ENCODE results near the gene ZNF264. TPM values are rescaled to one million over a fixed set of nuclear protein-coding genes. Genes with fewer than 3 reads are reported as not detected.
A peak's percentile ranks its signal among the peaks of the same experiment; 100 is the strongest.
"Not testable (repeated sequence)": the region's sequence is repeated elsewhere in the genome, so short reads cannot be mapped to it uniquely, and the experiment has no call there.

The ZNF264 gene
- total RNA-seq, 2 donors from 2014 or later = 41.1 to 43.8 TPM

DNA sequence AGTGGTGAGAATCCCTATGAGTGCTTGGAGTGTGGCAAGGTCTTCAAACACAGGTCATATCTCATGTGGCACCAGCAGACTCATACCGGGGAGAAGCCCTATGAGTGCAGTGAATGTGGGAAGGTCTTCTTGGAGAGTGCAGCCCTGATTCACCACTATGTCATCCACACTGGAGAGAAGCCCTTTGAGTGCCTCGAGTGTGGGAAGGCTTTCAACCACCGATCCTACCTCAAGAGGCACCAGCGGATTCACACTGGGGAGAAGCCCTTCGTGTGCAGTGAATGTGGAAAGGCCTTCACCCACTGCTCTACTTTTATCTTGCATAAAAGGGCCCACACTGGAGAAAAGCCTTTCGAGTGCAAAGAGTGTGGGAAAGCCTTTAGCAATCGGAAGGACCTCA lies 20.8 kb downstream of the ZNF264 start:
- peaks cover 5% of the 10 kb centered on the region for H3K9me3 ChIP-seq (ENCODE audit: control insufficient read depth, low read length, poor library complexity, severe bottlenecking)
- peaks cover 11% of the 10 kb centered on the region for H3K36me3 Mint-ChIP-seq (ENCODE audit: low read depth)
- no peak overlapping the region for H3K4me3 Mint-ChIP-seq
- no peak overlapping the region for H3K27ac Mint-ChIP-seq
- no peaks in the 10 kb centered on the region for H3K27me3 Mint-ChIP-seq
- ATAC-seq = no peak
- no peaks in the 10 kb centered on the region for H3K4me1 Mint-ChIP-seq
- no peak for DNase-seq

DNA sequence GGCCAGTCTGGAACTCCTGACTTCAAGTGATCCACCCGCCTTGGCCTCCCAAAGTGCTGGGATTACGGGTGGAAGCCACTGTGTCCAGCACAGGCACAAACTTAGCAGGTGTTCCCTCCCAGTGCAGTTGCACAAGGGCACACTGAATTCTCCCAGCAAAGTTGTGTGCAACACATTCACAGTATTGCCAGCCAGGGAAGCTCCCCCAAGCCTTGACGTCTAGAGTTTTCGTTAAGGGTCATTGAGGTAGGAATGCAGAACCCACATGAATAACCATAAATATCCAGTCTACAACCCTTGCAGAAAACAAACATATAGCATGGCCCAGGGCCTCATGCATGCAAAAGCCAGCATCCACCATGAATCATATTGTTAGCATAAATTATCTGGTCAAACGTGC lies 36.2 kb downstream of the ZNF264 start:
- ATAC-seq (no peak), DNase-seq (no peak)
- H3K27me3 Mint-ChIP-seq = no peaks in the 10 kb centered on the region
- no peak overlapping the region for H3K4me3 Mint-ChIP-seq
- H3K4me1 Mint-ChIP-seq = no peaks in the 10 kb centered on the region
- no peaks in the 10 kb centered on the region for H3K36me3 Mint-ChIP-seq (ENCODE audit: low read depth)
- no peaks in the 10 kb centered on the region for H3K9me3 ChIP-seq (ENCODE audit: control insufficient read depth, low read length, poor library complexity, severe bottlenecking)
- no peak overlapping the region for H3K27ac Mint-ChIP-seq

DNA sequence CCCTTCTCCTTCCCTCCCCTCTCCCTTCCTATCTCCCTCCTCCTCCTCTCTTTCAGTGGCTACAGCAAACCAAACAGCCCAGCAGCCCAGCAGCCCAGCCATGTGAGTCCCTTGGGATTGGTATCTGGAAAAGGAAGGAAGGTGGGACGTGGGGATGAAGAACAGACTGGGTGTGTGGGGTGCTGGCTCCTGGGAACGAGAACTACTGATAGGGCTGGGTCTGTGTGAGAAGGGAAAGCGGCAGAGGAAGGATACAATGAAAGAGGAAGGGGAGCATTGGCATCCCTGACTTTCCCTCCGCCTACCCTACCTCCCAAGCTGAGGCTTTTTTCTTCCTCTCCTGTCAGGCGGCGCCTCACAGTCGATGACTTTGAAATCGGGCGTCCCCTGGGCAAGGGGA lies 40.4 kb downstream of the ZNF264 start:
- H3K9me3 ChIP-seq (ENCODE audit: control insufficient read depth, low read length, poor library complexity, severe bottlenecking) = peaks cover 2% of the 10 kb centered on the region
- H3K27ac Mint-ChIP-seq = no peak overlapping the region
- no peaks in the 10 kb centered on the region for H3K36me3 Mint-ChIP-seq (ENCODE audit: low read depth)
- ATAC-seq = no peak
- no peak overlapping the region for H3K4me3 Mint-ChIP-seq
- no peaks in the 10 kb centered on the region for H3K27me3 Mint-ChIP-seq
- DNase-seq = no peak
- no peaks in the 10 kb centered on the region for H3K4me1 Mint-ChIP-seq

DNA sequence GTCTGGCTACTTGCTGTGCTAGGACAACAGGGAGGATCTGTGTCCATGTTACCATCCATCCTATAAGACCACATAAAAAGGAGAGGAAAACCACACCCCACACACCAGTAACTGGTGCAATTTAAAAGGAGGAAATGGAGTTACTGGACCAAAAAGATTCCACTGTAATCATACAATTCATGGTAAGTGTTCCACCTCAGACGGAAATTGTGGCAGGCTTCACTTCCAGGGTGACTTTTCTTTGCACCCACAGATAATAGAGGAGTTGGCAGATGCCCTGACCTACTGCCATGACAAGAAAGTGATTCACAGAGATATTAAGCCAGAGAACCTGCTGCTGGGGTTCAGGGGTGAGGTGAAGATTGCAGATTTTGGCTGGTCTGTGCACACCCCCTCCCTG lies 41.9 kb downstream of the ZNF264 start:
- Mint-ChIP-seq H3K27me3 (no peaks in the 10 kb centered on the region), H3K27ac (no peak overlapping the region), H3K4me1 (no peaks in the 10 kb centered on the region), H3K36me3 (ENCODE audit: low read depth) (no peaks in the 10 kb centered on the region), H3K4me3 (no peak overlapping the region)
- DNase-seq = no peak
- peaks cover 2% of the 10 kb centered on the region for H3K9me3 ChIP-seq (ENCODE audit: control insufficient read depth, low read length, poor library complexity, severe bottlenecking)
- ATAC-seq = no peak

DNA sequence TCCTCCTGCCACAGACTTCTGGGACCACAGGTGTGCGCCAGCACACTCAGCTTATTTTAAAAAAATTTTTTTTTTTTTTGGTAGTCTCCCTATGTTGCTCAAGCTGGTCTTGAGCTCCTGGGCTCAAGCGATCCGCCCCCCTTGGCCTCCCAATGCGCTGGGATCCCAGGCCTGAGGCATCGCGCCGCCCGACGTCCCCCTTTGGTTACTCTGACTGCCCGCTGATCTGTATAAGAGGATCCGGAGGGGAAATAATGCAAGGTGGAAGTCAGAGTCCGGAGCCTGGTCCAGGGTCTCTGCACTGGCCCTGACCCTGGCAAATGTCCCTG lies 48.6 kb downstream of the ZNF264 start:
- no peak for ATAC-seq
- no peak for DNase-seq
- no peaks in the 10 kb centered on the region for H3K27me3 Mint-ChIP-seq
- H3K4me1 Mint-ChIP-seq = peaks cover 17% of the 10 kb centered on the region
- peak overlapping the region; percentile 94 for H3K4me3 Mint-ChIP-seq
- peaks cover 2% of the 10 kb centered on the region for H3K9me3 ChIP-seq (ENCODE audit: control insufficient read depth, low read length, poor library complexity, severe bottlenecking)
- peak overlapping the region; percentile 98 for H3K27ac Mint-ChIP-seq
- H3K36me3 Mint-ChIP-seq (ENCODE audit: low read depth) = peaks cover 9% of the 10 kb centered on the region

DNA sequence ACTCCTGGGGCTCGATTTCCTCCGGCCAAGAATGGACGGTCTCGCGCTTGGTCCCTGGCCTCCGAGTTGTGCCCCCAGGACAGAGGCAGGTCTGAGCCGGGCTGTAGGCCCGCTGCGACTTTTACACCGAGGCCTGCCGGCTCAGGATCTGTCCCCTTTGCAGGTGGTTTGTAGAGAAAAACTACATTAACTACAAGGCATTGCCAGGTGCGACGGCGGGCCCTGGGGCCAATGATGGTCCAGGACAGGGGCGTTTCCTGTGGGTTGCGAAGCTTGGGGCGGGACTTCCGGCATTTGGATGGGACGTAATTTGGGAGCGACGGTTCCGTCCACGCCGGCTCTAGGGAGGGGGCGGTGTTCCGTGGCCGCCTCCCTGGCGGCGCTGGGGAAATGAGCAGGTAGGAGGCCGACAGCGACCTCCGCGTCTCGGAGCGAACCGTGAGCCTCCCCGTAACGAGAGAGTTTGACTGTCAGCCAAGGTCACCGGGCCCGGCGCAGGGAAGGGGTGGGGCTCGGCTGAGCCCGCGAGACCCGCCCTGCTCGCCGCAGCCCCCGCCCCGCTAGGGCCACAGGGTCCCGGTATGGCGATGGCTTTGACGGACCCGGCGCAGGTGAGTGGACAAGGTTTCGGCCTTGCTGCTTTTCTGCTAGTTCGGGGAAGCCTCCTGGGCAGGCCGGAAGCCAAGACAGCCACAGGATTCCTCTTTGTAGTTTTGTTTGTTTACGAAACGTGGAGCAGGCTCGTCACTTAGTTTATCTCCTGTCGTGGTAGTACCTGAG lies 49.2 kb downstream of the ZNF264 start, which contains the start of gene ZNF805:
TSS of gene ZNF805 (plus strand) at position 322 of the 780 bp plus-strand sequence. CDS start at position 582, 260 bp downstream.
- peaks cover 2% of the 10 kb centered on the region for H3K9me3 ChIP-seq (ENCODE audit: control insufficient read depth, low read length, poor library complexity, severe bottlenecking)
- peak within 1 kb of the TSS; percentile 98 for H3K27ac Mint-ChIP-seq
- H3K4me1 Mint-ChIP-seq = peaks cover 17% of the 10 kb centered on the region
- H3K4me3 Mint-ChIP-seq = peak within 1 kb of the TSS; percentile 94
- ATAC-seq (peak; percentile 90), DNase-seq (peak; percentile 88 to 93 (median 92))
- H3K36me3 Mint-ChIP-seq (ENCODE audit: low read depth) = peaks cover 12% of the 10 kb centered on the region
- H3K27me3 Mint-ChIP-seq = no peaks in the 10 kb centered on the region

DNA sequence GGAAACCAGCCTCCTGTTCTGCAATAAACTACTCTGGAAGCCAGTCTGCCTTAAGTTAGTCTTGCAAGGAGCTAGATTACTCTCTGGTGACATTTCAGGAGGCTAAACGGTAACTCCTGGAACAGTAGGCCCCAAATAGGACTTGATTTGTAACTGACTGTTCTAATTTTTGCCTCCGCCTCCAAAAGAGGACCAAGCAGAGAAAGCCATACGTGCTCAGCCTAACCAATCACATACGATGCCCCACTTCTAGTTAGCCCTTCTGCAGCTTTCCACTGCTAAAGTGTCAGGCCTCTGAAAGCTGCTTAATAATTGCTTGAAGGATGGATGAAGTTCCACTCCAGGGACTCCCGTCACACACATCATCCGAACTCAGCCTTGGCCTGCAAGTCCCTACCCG lies 49.9 kb downstream of the ZNF264 start:
- H3K36me3 Mint-ChIP-seq (ENCODE audit: low read depth) = peaks cover 14% of the 10 kb centered on the region
- DNase-seq (no peak), ATAC-seq (no peak)
- peaks cover 19% of the 10 kb centered on the region for H3K4me1 Mint-ChIP-seq
- no peaks in the 10 kb centered on the region for H3K27me3 Mint-ChIP-seq
- peak overlapping the region; percentile 98 for H3K27ac Mint-ChIP-seq
- peak overlapping the region; percentile 94 for H3K4me3 Mint-ChIP-seq
- H3K9me3 ChIP-seq (ENCODE audit: control insufficient read depth, low read length, poor library complexity, severe bottlenecking) = peaks cover 2% of the 10 kb centered on the region

DNA sequence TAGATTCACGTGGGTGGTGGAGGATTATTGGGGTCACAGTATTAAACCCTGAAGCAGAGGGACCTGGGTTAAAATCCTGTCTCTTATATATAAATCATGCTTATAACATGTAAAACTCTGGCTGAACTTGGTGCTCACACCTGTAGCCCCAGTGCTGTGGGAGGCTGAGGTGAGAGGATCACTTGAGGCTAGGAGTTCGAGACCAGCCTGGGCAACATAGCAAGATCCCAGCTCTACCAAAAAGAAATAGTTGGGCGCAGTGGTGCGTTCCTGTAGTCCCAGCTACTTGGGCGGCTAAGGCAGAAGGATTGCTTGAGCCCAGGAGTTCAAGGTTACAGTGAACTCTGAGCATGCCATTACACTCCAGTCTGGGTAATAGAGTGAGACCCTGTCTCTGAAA lies 51.5 kb downstream of the ZNF264 start:
- Mint-ChIP-seq H3K4me3 (no peak overlapping the region), H3K4me1 (peaks cover 19% of the 10 kb centered on the region), H3K36me3 (ENCODE audit: low read depth) (peaks cover 14% of the 10 kb centered on the region), H3K27ac (no peak overlapping the region), H3K27me3 (no peaks in the 10 kb centered on the region)
- DNase-seq (no peak), ATAC-seq (no peak)
- no peaks in the 10 kb centered on the region for H3K9me3 ChIP-seq (ENCODE audit: control insufficient read depth, low read length, poor library complexity, severe bottlenecking)

DNA sequence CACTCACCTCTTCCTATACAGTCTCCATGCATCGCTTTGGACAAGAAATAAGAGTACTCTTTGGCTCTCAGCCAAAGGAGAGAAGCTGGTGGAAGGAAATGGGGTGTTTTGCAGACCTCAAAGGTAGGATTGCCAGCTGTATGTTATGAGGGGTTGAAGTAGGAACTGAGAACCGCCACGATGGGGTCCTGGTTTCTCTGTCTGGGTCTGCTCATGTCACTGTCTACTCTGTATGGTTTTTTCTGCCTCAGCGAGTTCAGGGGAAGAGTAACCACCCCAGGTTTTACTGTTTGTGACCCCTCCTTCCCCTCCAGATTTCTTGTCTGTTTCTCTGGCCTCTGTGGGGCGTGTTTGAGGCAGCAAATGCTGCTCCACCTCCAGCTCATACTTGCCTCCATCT lies 53.2 kb downstream of the ZNF264 start:
- no peaks in the 10 kb centered on the region for H3K9me3 ChIP-seq (ENCODE audit: control insufficient read depth, low read length, poor library complexity, severe bottlenecking)
- Mint-ChIP-seq H3K27me3 (no peaks in the 10 kb centered on the region), H3K36me3 (ENCODE audit: low read depth) (peaks cover 16% of the 10 kb centered on the region), H3K4me1 (peaks cover 19% of the 10 kb centered on the region), H3K27ac (no peak overlapping the region), H3K4me3 (no peak overlapping the region)
- DNase-seq = no peak
- ATAC-seq = no peak

DNA sequence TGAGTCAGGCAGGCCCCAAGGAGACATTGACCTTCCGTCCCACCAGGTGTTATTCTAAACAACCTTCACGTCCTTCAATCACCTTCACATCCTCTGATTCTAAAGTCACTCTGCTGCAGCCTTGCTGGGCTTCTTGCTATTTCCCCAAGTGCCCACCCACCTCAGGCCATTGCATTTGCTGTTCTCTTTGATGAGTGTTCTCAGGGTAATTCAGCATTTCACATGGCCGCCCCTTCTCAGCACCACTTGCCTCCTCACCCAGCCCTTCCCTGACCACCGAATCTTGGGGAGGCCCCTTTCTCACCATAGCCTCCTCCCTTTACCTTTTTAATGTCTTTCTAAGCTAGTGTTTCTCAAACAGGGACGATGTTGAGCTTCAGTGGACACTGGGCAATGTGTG lies 53.8 kb downstream of the ZNF264 start:
- peaks cover 18% of the 10 kb centered on the region for H3K36me3 Mint-ChIP-seq (ENCODE audit: low read depth)
- DNase-seq (no peak), ATAC-seq (no peak)
- no peaks in the 10 kb centered on the region for H3K9me3 ChIP-seq (ENCODE audit: control insufficient read depth, low read length, poor library complexity, severe bottlenecking)
- H3K4me3 Mint-ChIP-seq = no peak overlapping the region
- no peaks in the 10 kb centered on the region for H3K27me3 Mint-ChIP-seq
- peaks cover 17% of the 10 kb centered on the region for H3K4me1 Mint-ChIP-seq
- H3K27ac Mint-ChIP-seq = no peak overlapping the region

DNA sequence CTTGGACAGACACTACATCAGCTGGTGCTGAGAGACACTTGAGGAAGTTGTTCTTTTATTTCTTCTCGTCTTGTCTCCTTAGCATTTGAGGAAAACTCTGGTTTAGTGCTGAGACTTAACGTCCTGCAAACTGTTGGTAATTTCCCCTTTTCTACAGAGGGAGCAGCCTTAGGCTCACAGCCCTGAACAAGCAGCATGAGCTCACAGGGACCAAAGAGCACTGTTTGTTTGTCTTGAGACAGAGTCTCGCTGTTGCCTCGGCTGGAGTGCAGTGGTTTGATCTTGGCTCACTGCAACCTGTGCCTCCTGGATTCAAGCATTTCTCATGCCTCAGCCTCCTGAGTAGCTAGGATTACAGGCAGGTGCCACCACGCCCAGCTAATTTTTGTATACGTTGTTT lies 54.7 kb downstream of the ZNF264 start:
- Mint-ChIP-seq H3K36me3 (ENCODE audit: low read depth) (peaks cover 19% of the 10 kb centered on the region), H3K4me3 (no peak overlapping the region), H3K27ac (no peak overlapping the region), H3K27me3 (no peaks in the 10 kb centered on the region), H3K4me1 (peaks cover 12% of the 10 kb centered on the region)
- H3K9me3 ChIP-seq (ENCODE audit: control insufficient read depth, low read length, poor library complexity, severe bottlenecking) = no peaks in the 10 kb centered on the region
- DNase-seq (no peak), ATAC-seq (no peak)

DNA sequence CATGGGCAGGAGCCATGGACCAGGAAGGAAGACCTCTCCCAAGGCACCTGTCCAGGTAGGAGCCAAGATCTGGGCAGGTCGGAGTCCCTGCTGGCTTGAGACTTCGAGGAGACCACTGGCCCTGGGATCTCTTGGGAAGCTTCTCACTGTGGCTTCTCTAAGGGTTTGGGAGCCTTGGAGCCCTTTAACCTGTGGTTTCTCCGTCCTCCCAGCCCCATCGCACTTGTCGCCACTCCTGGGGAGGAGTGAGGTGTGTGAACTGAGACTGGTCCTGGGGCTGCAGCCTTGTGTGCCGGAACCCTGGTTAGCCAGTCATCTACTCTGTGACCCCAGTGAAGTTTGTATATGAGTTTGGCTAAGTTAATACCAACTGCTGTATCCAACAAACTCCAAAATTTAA lies 57.3 kb downstream of the ZNF264 start:
- Mint-ChIP-seq H3K27me3 (no peaks in the 10 kb centered on the region), H3K4me1 (peaks cover 2% of the 10 kb centered on the region), H3K36me3 (ENCODE audit: low read depth) (peaks cover 27% of the 10 kb centered on the region), H3K27ac (no peak overlapping the region), H3K4me3 (no peak overlapping the region)
- peaks cover 5% of the 10 kb centered on the region for H3K9me3 ChIP-seq (ENCODE audit: control insufficient read depth, low read length, poor library complexity, severe bottlenecking)
- no peak for ATAC-seq
- no peak for DNase-seq

DNA sequence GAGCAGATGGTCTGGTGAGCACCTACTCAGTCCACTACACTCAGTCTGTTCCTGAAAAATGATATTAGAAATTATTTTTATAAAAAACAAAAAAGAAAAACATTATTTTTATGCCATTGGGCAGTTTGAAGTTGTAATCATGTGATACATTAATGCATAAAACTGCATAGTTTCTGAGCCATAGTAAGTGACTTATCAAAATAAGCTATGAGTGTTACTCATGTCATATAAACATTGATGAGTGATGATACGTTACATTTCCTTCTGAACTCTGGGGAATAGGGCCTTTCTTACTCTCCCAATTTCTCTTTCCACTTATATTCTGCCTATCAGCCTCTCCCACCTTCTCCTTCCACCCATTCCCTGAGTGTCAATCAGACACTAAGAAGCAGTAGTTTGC lies 58.0 kb downstream of the ZNF264 start:
- H3K27me3 Mint-ChIP-seq = no peaks in the 10 kb centered on the region
- H3K4me1 Mint-ChIP-seq = peaks cover 2% of the 10 kb centered on the region
- peaks cover 28% of the 10 kb centered on the region for H3K36me3 Mint-ChIP-seq (ENCODE audit: low read depth)
- peaks cover 5% of the 10 kb centered on the region for H3K9me3 ChIP-seq (ENCODE audit: control insufficient read depth, low read length, poor library complexity, severe bottlenecking)
- DNase-seq (no peak), ATAC-seq (no peak)
- no peak overlapping the region for H3K27ac Mint-ChIP-seq
- no peak overlapping the region for H3K4me3 Mint-ChIP-seq

DNA sequence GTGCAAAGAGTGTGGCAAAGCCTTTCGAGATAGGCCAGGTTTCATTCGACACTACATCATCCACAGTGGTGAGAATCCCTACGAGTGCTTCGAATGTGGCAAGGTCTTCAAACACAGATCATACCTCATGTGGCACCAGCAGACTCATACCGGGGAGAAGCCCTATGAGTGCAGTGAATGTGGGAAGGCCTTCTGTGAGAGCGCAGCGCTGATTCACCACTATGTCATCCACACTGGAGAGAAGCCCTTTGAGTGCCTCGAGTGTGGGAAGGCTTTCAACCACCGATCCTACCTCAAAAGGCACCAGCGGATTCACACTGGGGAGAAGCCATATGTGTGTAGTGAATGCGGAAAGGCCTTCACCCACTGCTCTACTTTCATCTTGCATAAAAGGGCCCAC lies 62.5 kb downstream of the ZNF264 start:
- ATAC-seq; DNase-seq; H3K4me1 Mint-ChIP-seq; H3K27me3 Mint-ChIP-seq; H3K4me3 Mint-ChIP-seq; H3K9me3 ChIP-seq (ENCODE audit: control insufficient read depth, low read length, poor library complexity, severe bottlenecking): not testable (repeated sequence)
- Mint-ChIP-seq H3K27ac (peak overlapping the region; percentile 19), H3K36me3 (ENCODE audit: low read depth) (peaks cover 23% of the 10 kb centered on the region)
